ENCODE measurements around the gene AHRR.

DNA sequence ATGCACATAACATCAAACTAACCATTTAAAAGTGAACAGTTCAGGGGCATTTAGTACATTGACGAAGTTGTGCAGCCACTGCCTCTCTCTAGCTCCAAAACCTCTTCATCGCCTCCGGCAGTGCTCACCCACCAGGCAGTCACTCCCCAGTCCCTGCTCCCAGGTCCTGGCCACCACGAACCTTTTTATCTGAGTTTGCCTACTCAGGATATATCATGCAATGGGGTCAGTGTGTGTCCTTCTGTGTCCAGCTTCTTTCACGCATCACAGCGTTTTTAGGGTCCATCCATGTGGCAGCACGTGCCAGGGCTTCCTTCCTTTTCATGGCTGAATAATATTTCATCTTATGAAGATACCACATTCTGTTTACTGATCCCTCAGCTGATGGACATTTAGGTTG lies 4.6 kb downstream of the AHRR start:
- TF ChIP-seq, protein P1, sequence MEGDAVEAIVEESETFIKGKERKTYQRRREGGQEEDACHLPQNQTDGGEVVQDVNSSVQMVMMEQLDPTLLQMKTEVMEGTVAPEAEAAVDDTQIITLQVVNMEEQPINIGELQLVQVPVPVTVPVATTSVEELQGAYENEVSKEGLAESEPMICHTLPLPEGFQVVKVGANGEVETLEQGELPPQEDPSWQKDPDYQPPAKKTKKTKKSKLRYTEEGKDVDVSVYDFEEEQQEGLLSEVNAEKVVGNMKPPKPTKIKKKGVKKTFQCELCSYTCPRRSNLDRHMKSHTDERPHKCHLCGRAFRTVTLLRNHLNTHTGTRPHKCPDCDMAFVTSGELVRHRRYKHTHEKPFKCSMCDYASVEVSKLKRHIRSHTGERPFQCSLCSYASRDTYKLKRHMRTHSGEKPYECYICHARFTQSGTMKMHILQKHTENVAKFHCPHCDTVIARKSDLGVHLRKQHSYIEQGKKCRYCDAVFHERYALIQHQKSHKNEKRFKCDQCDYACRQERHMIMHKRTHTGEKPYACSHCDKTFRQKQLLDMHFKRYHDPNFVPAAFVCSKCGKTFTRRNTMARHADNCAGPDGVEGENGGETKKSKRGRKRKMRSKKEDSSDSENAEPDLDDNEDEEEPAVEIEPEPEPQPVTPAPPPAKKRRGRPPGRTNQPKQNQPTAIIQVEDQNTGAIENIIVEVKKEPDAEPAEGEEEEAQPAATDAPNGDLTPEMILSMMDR (conservative IDR thresholded peaks at IDR 0.05; ENCODE audit: low read depth, low read length): no peak
- no peak for TF ChIP-seq EZH2phosphoT487 (IDR thresholded peaks at IDR 0.05; ENCODE audit: borderline replicate concordance, low read length)
